Stimulated activated CD4-positive, alpha-beta T cell treated with anti-CD3 and anti-CD28 coated beads, Interleukin-2, amount 100 ng/mL, for 24 hours (primary cell): ENCODE measurements around the gene GALM.

Experiments
- DNase-seq, 2 donors: peaks; one replicate each; pipeline ENCODE4 v3.0.0-alpha.2; 2020

The GALM gene

DNA sequence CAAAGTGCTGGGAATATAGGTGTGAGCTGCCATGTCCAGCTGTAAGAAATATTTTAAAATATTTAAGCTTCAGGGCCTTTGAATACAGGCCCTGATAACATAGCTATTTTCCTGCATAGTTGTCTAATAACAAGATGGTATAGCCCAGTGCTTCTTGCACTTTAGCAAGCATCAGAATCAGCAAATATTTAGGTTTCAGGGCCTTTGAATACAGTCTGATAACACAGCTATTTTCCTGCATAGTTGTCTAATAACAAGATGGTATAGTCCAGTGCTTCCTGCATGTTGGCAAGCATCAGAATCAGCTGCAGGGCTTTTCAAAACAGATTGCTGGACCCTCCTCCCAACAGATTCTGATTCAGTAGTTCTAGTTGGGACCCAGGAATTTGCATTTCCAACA lies 117.7 kb downstream of the GALM start:
- no peak for DNase-seq
